ENCODE results near the gene SOX2.

- TF ChIP-seq ELK4 (CRISPR knock-in tag; IDR thresholded peaks at IDR 0.05; ENCODE audit: borderline replicate concordance) (no peak), ATF7 (IDR thresholded peaks at IDR 0.05) (no peak), ATF7 (CRISPR knock-in tag; IDR thresholded peaks at IDR 0.05) (no peak), CENPBD1 (CRISPR knock-in tag; IDR thresholded peaks at IDR 0.05; ENCODE audit: borderline replicate concordance, low read depth) (no peak), NCOR1 (IDR thresholded peaks at IDR 0.05; ENCODE audit: borderline replicate concordance, low read length) (no peak), MAZ (IDR thresholded peaks at IDR 0.05; ENCODE audit: borderline replicate concordance, low read depth, low read length) (no peak), MAZ (CRISPR knock-in tag; IDR thresholded peaks at IDR 0.05; ENCODE audit: low read depth) (no peak)
Observed at GRCh38 chr3:181699171-181699903, 12.4 kb upstream of the SOX2 start.
